SK-N-SH (cell line): ENCODE data around the gene TRIM7.

Experiments used
- CHD2 ChIP-seq: fragments of 150-350 bp; IDR thresholded peaks from 2 replicates; pipeline ENCODE4 v1.6.1; 2018; ENCODE audit warnings: low read length; ENCODE audit not compliant: partially characterized antibody
- CTCF ChIP-seq: fragments of 200-600 bp; sonication (generic); IDR thresholded peaks from 2 replicates; pipeline ENCODE4 v1.6.1; 2017; ENCODE audit warnings: antibody characterized with exemption, mild to moderate bottlenecking, moderate library complexity
- ELF1 ChIP-seq: IDR thresholded peaks from 2 replicates; pipeline ENCODE4 v1.4.0; 2012
- MAX ChIP-seq: IDR thresholded peaks from 2 replicates; pipeline ENCODE4 v1.4.0; 2012; ENCODE audit warnings: low read depth
- PBX3 ChIP-seq: IDR thresholded peaks from 2 replicates; pipeline ENCODE4; 2012
- POLR2AphosphoS5 ChIP-seq: IDR thresholded peaks from 2 replicates; pipeline ENCODE4 v1.6.1; 2012; ENCODE audit warnings: low read depth, low read length
- RAD21 ChIP-seq: IDR thresholded peaks from 2 replicates; pipeline ENCODE4 v1.6.1; 2012; ENCODE audit warnings: mild to moderate bottlenecking, low read length
- RCOR1 ChIP-seq: fragments of 150-350 bp; IDR thresholded peaks from 2 replicates; pipeline ENCODE4 v1.6.1; 2017; ENCODE audit warnings: antibody characterized with exemption, low read length
- TAF1 ChIP-seq: IDR thresholded peaks from 2 replicates; pipeline ENCODE4 v1.6.1; 2012; ENCODE audit warnings: low read depth, mild to moderate bottlenecking, low read length, moderate library complexity, borderline replicate concordance
- USF2 ChIP-seq: fragments of 150-350 bp; IDR thresholded peaks from 2 replicates; pipeline ENCODE4 v1.6.1; 2017; ENCODE audit warnings: antibody characterized with exemption, low read length, low read depth, borderline replicate concordance

DNA sequence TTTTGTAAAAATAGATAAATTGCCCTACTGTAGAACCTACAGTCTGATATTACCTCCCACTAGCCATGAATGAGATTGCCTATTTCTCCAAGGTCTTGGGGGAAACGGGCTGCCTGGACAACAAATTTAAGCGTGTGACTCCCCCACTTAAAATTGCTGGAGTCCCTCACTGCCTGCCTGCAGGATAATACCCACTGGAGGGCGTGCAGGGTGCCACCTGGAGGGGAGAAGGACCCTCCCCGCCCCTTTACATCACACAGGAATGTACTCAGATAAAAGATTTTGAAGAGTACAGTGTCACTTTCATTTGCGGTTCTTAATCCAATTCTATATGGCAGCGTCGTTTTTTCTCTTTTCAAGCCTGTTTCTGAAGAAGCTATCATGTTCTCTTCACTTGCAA is 6.2 kb upstream of the TRIM7 start:
- TF ChIP-seq CTCF (no peak), PBX3 (no peak), RCOR1 (no peak), POLR2AphosphoS5 (no peak), TAF1 (no peak), RAD21 (no peak), CHD2 (no peak), ELF1 (no peak), USF2 (no peak), MAX (no peak)
